Peyer's patch (tissue), 4 donors: ENCODE results near the gene ZNF566.

ENCODE experiments used
- POLR2A ChIP-seq, 2 donors: fragments of 450-650 bp; IDR thresholded peaks; one replicate each; pipeline ENCODE4 v1.5.1; 2017; ENCODE audit warnings: antibody characterized with exemption in 2 of 2, mild to moderate bottlenecking in 2 of 2, moderate library complexity in 2 of 2
- TF ChIP-seq, protein P1 (sequence below), 6 experiments: fragments of 450-650 bp in 4 of 6; fragments of 200-600 bp in 2 of 6; sonication (generic) in 1 of 6; IDR thresholded peaks; one replicate each; pipeline ENCODE4 v1.5.1; 2017 to 2019; ENCODE audit warnings: antibody characterized with exemption in 6 of 6, mild to moderate bottlenecking in 3 of 6, moderate library complexity in 1 of 6

DNA sequence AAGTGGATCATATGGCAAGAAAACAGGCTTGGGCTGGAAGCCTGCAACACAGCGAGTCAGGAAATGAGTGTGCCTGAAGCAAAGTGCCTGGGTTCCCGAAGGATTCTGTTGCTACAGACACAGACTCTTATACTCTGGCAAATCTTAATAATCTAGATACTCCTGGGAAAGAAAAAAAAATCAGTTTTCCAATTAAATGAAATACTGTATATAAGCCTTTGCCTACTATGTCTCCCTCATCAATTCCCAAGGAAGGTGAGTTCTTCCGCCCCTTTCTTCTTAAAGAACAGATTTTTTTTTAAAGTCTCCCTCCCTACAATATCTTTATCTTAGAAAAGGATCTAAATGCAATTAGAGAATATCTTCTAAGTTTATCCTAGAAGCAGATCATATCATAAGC, 81.3 kb downstream of the ZNF566 start:
- TF ChIP-seq, protein P1, sequence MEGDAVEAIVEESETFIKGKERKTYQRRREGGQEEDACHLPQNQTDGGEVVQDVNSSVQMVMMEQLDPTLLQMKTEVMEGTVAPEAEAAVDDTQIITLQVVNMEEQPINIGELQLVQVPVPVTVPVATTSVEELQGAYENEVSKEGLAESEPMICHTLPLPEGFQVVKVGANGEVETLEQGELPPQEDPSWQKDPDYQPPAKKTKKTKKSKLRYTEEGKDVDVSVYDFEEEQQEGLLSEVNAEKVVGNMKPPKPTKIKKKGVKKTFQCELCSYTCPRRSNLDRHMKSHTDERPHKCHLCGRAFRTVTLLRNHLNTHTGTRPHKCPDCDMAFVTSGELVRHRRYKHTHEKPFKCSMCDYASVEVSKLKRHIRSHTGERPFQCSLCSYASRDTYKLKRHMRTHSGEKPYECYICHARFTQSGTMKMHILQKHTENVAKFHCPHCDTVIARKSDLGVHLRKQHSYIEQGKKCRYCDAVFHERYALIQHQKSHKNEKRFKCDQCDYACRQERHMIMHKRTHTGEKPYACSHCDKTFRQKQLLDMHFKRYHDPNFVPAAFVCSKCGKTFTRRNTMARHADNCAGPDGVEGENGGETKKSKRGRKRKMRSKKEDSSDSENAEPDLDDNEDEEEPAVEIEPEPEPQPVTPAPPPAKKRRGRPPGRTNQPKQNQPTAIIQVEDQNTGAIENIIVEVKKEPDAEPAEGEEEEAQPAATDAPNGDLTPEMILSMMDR (IDR thresholded peaks at IDR 0.05) = no peak
- TF ChIP-seq POLR2A (IDR thresholded peaks at IDR 0.05) = no peak
